HG03442 (cell line): ENCODE measurements around the gene MSH4.
"Not testable (repeated sequence)": the region's sequence is repeated elsewhere in the genome, so short reads cannot be mapped to it uniquely, and the experiment has no call there.

Source experiments
- ATAC-seq: cut with Tn5 transposase; IDR thresholded peaks from one replicate; pipeline ENCODE4 v1.9.1; 2021; ENCODE audit warnings: mild to moderate bottlenecking, moderate library complexity; ENCODE audit not compliant: unreplicated experiment

The MSH4 gene

DNA sequence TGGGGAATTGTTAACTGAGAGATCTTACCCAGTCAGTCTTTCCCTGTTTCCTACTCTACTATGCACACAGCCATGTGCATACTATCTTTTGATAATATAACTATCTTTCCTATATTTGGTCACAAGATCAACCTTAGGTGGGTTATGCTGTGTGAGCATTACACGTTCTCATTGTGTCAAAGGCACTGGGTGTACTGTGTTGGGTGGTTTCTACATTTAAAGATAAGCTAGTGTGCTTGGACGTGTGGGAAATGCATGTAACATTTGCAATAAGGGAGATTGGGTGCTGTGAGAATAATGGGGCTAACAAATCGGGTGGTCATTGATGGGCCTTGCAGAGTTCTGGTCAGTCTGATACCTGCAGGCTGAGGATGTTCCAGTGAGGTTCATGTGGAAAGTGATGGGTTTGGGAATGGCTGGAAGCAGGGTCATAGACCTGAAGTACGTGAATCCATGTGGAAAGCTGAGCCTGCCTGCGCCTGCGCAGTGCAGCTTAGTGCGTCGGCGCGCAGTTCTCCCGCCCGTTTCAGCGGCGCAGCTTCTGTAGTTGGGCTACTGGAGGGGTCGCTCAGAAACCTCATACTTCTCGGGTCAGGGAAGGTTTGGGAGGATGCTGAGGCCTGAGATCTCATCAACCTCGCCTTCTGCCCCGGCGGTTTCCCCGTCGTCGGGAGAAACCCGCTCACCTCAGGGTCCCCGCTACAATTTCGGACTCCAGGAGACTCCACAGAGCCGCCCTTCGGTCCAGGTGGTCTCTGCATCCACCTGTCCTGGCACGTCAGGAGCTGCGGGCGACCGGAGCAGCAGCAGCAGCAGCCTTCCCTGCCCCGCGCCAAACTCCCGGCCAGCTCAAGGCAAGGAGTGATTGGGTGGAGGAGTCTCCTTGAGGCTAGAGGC, at the start of gene MSH4:
MSH4 (plus strand) TSS at position 507 of the 897 bp plus-strand sequence; CDS start at position 611, 104 bp downstream.
- ATAC-seq = peak; percentile 32

- ATAC-seq = not testable (repeated sequence)
These were observed 39.5 kb upstream of the MSH4 start for GRCh38 chr1:75757210-75757609.

GRCh38 chr1:75758543-75758942, 38.1 kb upstream of the MSH4 start:
- not testable (repeated sequence) for ATAC-seq

GRCh38 chr1:75764057-75764655, 32.5 kb upstream of the MSH4 start:
- no peak for ATAC-seq

DNA sequence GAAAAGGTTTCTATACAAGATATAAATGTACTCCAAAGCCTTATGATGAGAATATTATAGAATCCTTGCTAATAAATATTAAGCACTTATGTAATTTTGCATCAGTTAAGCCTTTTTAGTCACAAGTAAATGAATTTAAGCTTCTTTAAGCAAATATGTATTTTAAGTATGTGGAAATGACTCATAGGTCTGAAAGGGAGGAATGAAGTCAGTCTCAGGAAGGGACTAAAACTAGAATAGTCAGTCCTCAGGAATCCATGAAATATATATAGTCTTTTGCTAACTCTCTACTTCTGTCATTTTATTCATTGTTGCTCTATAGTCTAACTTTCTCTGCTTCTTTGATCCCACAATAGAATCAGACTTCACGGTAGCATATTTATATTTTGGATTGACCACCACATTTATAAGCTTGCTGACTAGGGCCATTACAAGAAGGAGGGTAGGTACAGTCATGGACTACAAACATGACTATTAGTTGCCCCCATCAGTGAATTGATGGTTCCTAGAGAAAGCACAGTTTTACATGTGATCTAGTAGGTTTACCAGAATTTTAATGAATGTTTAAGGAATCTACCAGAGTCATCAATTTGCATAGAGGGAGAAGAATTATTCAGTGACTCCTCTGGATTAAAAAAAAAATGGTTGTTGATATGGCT, 30.9 kb upstream of the MSH4 start:
- no peak for ATAC-seq

GRCh38 chr1:75768016-75768415, 28.7 kb upstream of the MSH4 start:
- ATAC-seq = no peak

- no peak for ATAC-seq
These were observed 25.9 kb upstream of the MSH4 start for GRCh38 chr1:75770761-75771160.

DNA sequence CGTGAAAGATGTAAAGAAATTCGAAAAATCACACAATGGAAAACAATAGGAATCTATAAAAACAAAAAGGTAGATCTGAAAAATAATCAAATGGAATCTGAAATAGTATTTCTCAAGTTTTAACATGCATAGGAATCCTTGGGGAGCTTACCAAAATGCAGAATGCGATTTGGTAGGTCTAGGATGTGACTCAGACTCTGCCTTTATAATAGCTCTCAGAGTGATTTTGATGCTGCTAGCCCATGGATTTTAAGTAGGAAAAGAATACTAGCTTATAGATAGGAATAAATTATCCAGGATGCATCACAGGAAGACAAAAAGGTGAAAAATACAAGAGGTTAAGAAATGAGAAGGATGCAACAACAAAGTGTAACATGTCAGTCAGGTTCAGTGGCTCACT, 24.7 kb upstream of the MSH4 start:
- no peak for ATAC-seq

DNA sequence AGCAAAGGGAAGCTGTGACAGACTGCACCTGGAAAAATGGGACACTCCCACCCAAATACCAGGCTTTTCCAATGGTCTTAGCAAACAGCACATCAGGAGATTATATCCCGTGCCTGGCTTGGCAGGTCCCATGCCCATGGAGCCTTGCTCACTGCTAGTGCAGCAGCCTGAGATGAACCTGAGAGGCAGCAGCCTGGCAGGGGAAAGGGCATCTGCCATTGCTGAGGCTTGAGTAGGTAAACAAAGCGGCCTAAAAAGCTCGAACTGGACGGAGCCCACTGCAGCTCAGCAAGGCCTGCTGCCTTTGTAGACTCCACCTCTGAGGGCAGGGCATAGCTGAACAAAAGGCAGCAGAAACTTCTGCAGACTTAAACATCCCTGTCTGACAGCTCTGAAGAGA, 18.9 kb upstream of the MSH4 start:
- not testable (repeated sequence) for ATAC-seq

DNA sequence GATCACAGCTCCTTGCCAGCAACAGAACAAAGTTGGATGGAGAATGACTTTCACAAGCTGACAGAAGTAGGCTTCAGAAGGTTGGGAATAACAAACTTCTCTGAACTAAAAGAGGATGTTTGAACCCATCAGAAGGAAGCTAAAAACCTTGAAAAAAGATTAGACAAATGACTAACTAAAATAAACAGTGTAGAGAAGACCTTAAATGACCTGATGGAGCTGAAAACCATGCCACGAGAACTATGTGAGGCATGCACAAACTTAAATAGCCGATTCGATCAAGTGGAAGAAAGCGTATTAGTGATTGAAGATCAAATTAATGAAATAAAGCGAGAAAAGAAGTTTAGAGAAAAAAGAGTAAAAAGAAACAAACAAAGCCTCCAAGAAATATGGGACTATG, 18.0 kb upstream of the MSH4 start:
- ATAC-seq = not testable (repeated sequence)

DNA sequence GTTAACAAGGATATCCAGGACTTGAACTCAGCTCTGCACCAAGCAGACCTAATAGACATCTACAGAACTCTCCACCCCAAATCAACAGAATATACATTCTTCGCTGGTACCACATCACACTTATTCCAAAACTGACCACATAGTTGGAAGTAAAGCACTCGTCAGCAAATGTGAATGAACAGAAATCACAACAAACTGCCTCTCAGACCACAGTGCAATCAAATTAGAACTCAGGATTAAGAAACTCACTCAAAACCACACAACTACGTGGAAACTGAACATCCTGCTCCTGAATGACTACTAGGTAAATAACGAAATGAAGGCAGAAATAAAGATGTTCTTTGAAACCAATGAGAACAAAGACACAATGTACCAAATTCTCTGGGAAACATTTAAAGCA, 16.5 kb upstream of the MSH4 start:
- ATAC-seq = not testable (repeated sequence)

DNA sequence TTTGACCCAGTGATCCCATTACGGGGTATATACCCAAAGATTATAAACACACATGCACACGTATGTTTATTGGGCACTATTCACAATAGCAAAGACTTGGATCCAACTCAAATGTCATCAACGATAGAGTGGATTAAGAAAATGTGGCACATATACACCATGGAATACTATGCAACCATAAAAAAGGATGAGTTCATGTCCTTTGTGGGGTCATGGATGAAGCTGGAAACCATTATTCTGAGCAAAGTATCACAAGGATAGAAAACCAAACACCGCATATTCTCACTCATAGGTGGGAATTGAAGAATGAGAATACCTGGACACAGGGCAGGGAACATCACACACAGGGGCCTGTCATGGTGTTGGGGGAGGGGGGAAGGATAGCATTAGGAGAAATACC, 12.8 kb upstream of the MSH4 start:
- ATAC-seq = not testable (repeated sequence)

DNA sequence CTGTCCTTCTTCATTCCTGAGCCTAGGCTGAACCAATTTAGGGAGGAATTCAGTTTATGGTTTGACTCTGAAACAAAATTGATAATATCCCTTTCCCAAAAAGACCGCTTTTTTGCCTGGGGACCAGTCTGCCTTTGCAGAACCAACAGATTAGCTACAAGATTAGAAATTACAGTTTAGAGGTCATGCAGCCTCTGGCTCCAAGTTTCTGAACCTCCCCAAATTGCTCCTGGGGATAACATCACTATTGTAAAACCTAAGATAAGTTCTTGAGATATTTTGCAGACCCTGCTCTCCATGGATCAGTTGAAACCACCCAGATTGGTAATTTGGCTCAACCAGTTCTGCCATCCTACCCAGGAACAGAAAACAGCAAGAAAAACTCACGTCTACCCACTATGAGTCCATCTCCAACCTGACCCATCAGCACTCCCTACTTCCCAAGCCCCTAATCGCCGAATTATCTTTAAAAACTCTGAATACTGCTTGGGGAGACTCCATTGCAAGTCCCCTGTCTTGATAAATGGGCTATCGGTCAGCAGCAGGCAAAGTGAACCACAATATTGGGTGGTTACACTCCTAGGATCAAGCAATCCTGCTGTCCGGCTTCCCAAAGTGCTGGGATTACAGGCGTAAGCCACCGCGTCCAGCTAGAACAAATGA, 11.2 kb upstream of the MSH4 start:
- ATAC-seq = peak; percentile 15

GRCh38 chr1:75785983-75786853, 10.5 kb upstream of the MSH4 start, which contains the start of gene RABGGTB:
Gene RABGGTB (plus strand): TSS chr1:75786256. CDS start chr1:75786272, 16 bp downstream.
- ATAC-seq = peak; percentile 55

DNA sequence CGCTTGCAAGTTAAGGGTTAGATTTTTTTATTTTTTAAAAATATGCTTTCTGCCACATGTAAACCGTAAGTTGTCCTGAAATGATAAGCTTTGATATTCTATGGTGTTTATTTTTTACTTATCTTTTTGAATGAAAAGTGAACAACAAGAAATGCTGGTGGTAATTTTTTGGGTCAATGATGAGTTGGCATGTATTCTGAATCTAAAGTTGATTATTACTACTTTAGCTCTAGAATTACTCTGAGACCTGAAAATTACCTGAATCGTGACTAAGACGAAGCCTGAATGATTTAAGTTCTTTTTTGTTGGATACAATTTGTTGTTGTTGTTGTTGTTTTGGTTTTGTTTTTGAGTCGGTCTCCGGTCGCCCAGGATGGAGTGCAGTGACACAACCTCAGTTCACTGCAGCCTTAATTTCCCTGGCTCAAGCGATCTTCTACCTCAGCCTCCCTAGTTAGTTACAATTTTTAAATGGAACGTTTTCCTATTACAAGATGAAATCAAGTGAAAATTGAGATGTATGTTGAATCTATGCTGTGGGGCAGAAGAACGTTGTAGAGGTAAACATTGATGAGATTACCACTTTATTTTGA, 9.7 kb upstream of the MSH4 start:
- ATAC-seq = no peak

DNA sequence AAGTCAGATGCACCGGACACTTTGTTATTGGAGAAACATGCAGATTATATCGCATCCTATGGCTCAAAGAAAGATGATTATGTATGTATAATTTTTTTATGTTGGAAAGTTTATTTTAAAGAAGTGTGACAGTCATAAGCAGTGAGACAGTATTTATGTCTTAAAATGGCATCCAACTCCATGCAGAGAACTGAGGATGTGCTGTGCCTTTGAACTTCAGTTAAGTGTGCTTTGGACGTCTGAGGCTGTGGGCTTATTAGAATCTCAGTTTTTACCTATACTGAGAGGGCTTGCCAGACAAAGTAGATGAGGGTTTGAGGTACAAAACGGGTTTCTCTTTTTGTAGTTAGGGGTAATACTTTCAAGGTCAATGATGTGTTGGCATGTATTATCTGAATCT, 9.2 kb upstream of the MSH4 start:
- ATAC-seq = no peak

GRCh38 chr1:75789988-75790387, 6.7 kb upstream of the MSH4 start:
- ATAC-seq = no peak

- ATAC-seq = no peak
These were observed 5.7 kb upstream of the MSH4 start for GRCh38 chr1:75791022-75791421.

DNA sequence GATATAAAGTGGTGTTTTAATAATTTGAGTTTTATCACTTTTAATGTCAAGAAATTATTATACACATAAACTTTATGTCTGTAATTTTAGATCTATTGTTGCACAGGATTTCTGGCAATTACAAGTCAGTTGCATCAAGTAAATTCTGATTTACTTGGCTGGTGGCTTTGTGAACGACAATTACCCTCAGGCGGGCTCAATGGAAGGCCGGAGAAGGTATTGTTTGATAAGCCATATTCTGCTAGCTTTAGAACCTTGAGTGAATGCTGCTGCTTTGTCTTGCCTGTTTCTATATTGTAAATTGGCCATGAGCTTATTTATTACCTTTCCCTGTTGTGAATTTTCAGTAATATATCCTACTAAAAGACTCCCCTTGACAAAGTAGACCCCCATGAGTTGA, 4.6 kb upstream of the MSH4 start:
- ATAC-seq = no peak

DNA sequence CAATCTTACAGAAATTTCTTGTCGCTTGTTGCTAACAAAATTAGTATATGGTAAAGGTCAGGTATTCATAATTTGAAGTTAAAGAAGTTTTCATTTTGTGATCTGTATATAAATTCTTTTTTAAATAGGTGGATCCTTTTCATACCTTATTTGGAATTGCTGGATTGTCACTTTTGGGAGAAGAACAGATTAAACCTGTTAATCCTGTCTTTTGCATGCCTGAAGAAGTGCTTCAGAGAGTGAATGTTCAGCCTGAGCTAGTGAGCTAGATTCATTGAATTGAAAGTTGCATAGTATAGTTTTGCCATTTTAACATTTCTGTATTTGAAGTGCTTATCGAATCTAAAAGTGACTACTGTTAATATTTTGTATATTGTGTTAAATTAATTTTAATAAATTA, 2.3 kb upstream of the MSH4 start:
- ATAC-seq = no peak
